Chondrocyte (in vitro differentiated cells): ENCODE measurements around the gene PRKAR1B. TPM values are rescaled to one million over a fixed set of nuclear protein-coding genes. Genes with fewer than 3 reads are reported as not detected.

Source experiments
- DNase-seq: peaks from one replicate; pipeline ENCODE4 v3.0.0; 2021; ENCODE audit warnings: mixed read lengths, low spot score
- H3K27ac Mint-ChIP-seq: one replicate; pipeline ENCODE4 v1.8.0; 2021; ENCODE audit warnings: mild to moderate bottlenecking, moderate library complexity, mixed read lengths; ENCODE audit not compliant: unreplicated experiment
- H3K27me3 Mint-ChIP-seq: 2 replicates; pipeline ENCODE4 v1.8.0; 2021; ENCODE audit warnings: low read depth, mixed read lengths
- H3K36me3 Mint-ChIP-seq: 2 replicates; pipeline ENCODE4 v1.8.0; 2021; ENCODE audit warnings: low read depth, mixed read lengths
- H3K4me1 Mint-ChIP-seq: 2 replicates; pipeline ENCODE4 v1.8.0; 2021; ENCODE audit warnings: low read depth, mild to moderate bottlenecking, mixed read lengths
- H3K4me3 Mint-ChIP-seq: one replicate; pipeline ENCODE4 v1.8.0; 2021; ENCODE audit warnings: mild to moderate bottlenecking, moderate library complexity, mixed read lengths; ENCODE audit not compliant: unreplicated experiment
- H3K9me3 Mint-ChIP-seq: 2 replicates; pipeline ENCODE4 v1.8.0; 2021; ENCODE audit warnings: low read depth, mixed read lengths
- CTCF ChIP-seq: fragments of 200-600 bp; sonication (generic); IDR thresholded peaks from 2 replicates; pipeline ENCODE4 v1.5.0; 2021; ENCODE audit warnings: antibody characterized with exemption, mild to moderate bottlenecking, moderate library complexity
- total RNA-seq: library from RNA; stranded (reverse); gene quantifications from 3 replicates; pipeline ENCODE4 v1.2.1, GENCODE V29; 2021

The PRKAR1B gene
- total RNA-seq, 1 donor from 2014 or later: 7.7 TPM

DNA sequence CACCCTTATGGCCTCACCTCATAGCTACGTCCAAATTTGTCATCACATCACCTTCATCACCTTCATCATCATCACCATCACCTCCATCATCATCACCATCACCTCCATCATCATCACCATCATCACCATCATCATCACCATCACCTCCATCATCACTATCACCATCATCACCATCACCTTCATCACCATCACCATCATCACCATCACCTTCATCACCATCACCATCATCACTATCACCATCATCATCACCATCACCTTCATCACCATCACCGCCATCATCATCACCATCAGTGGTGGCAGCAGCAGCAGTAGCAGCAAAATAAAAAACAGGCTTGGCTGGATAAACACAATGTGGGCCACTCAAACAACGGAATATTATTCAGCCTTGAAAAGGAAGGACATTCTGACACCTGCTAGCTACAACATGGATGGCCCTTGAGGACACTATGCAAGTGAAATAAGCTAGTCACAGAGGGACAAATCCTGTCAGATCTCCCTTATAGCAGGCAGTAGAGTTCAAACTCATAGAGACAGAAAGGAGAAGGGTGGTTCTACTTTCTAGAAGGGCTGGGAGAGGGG, 159.7 kb downstream of the PRKAR1B start:
- Mint-ChIP-seq H3K9me3 (no peaks in the 10 kb centered on the region), H3K36me3 (no peaks in the 10 kb centered on the region), H3K27me3 (no peaks in the 10 kb centered on the region)

GRCh38 chr7:566100-566499, 161.0 kb downstream of the PRKAR1B start:
- H3K4me3 Mint-ChIP-seq: no peak overlapping the region
- TF ChIP-seq CTCF: no peak
- peaks cover 5% of the 10 kb centered on the region for H3K4me1 Mint-ChIP-seq
- no peak overlapping the region for H3K27ac Mint-ChIP-seq
- no peak for DNase-seq
- no peaks in the 10 kb centered on the region for H3K27me3 Mint-ChIP-seq
- H3K36me3 Mint-ChIP-seq: no peaks in the 10 kb centered on the region
- H3K9me3 Mint-ChIP-seq: no peaks in the 10 kb centered on the region

More for the DNA sequence above, 159.7 kb downstream of the PRKAR1B start:
- Mint-ChIP-seq H3K27ac (no peak overlapping the region), H3K4me1 (peaks cover 4% of the 10 kb centered on the region), H3K4me3 (no peak overlapping the region)
- no peak for TF ChIP-seq CTCF
- no peak for DNase-seq

- Mint-ChIP-seq H3K27ac (no peak overlapping the region), H3K4me1 (peaks cover 5% of the 10 kb centered on the region), H3K4me3 (no peak overlapping the region), H3K9me3 (no peaks in the 10 kb centered on the region), H3K27me3 (no peaks in the 10 kb centered on the region), H3K36me3 (no peaks in the 10 kb centered on the region)
- DNase-seq: no peak
- TF ChIP-seq CTCF: no peak
Measured at GRCh38 chr7:564176-564865, 162.8 kb downstream of the PRKAR1B start.

DNA sequence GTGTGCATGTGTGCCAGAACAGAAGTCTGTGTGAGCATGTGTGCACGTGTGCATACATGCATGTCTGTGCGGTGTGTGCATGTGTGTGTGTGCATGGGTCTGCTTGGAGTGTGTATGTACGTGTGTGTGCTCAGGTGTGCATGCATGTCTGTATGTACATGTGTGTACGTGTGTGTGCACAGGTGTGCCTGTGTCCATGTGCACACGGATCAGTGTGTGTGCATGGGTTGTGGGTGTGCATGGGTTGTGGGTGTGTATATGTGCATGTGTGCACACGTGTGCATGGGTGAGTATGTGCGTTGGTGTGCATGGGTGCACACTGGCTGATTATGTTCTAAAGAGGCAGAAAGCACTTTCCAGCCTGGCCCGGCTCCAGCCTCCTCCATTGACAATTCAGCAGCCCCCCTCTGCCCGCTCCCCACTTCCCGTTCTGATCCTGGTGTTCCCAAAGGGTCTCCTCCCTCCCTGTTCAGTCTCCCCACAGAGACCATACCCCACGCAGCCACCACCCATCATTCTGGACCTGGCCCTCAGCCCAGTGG, 163.4 kb downstream of the PRKAR1B start:
- no peak for DNase-seq
- Mint-ChIP-seq H3K4me1 (peaks cover 5% of the 10 kb centered on the region), H3K27ac (no peak overlapping the region), H3K9me3 (no peaks in the 10 kb centered on the region), H3K36me3 (no peaks in the 10 kb centered on the region), H3K4me3 (no peak overlapping the region), H3K27me3 (no peaks in the 10 kb centered on the region)
- no peak for TF ChIP-seq CTCF

GRCh38 chr7:562789-563628, 164.1 kb downstream of the PRKAR1B start:
- H3K27ac Mint-ChIP-seq: no peak overlapping the region
- H3K9me3 Mint-ChIP-seq: no peaks in the 10 kb centered on the region
- H3K4me1 Mint-ChIP-seq: peaks cover 6% of the 10 kb centered on the region

More at GRCh38 chr7:562789-563628, 164.1 kb downstream of the PRKAR1B start:
- DNase-seq: no peak
- Mint-ChIP-seq H3K36me3 (no peaks in the 10 kb centered on the region), H3K27me3 (no peaks in the 10 kb centered on the region), H3K4me3 (no peak overlapping the region)
- no peak for TF ChIP-seq CTCF
